ENCODE results near the gene SV2B.
A peak's percentile ranks its signal among the peaks of the same experiment; 100 is the strongest.

Gene SV2B

DNA sequence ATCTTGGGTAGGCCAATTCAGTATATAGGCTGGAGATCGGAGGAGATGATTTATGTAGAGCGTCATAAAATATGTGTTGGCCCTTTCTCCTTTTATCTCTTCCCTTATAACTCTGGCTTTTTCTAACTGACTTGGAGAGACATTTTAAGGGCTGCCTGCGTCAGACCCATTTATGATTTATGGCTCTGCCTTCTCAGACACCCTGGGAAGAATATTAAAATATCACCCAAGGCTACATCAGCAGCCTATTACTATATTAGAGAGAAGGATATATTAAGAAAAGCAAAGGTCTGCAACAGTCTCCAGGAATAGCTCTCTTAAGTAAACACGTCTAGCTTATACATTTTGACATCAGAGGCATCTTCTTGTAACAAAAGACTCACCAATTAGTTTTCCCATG is 179.4 kb downstream of the SV2B start:
- DNase-seq, result no peak

DNA sequence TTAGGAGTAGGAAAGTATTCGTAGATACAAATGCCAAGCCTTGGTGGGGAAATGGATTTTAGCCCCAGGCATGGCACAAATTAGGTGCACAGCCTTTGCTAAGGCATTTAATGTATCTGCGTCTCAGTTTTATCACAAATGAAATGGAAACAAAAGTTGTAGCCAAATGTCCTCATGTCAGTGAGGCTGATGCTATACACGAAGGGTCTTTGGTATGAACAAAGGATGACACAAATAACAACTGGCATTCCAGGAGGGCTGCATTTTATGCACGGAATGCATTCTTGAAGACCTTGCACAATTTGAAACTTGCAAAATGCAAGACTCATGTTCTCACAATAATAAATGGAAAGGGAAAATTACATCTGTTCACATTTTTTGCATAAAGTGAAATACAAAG is 181.9 kb downstream of the SV2B start:
- DNase-seq, result no peak

DNA sequence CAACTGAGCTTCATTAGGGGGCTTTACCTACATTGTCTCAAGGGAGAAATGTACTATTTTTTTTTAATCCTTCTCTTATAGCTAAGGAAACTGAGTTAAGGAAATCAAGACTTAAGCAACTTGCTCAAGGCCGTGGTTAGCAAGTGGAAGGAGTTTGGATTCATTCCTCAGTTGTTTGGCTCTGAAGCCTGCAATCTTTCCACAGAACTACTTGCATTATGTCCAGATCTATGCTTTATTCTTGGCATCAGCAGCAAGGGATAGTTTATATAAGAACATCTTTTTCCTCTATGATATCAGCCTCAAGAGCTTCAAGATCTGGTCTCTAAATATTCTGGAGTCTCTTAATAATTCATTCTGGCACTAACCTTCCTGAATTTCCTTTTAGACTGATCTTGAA is 182.4 kb downstream of the SV2B start:
- DNase-seq, result no peak

DNA sequence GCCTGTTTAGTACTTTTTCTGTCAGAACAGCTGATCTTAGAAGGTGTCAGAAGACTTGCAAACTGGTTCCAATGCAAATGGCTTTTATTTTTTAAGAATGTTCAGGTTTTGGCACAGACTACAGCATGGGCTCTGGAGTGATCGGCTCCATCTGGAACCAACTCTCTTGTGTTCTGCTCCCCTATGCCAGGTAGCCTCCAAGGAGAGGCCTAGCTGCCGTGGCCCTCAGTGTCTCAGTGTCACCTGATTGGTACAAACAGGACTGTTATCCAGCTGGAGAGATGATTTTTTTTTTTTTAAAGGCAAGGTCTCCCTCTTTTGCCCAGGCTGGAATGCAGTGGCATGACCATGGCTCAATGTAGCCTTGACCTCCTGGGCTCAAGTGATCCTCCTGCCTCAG is 183.1 kb downstream of the SV2B start:
- DNase-seq, result no peak

DNA sequence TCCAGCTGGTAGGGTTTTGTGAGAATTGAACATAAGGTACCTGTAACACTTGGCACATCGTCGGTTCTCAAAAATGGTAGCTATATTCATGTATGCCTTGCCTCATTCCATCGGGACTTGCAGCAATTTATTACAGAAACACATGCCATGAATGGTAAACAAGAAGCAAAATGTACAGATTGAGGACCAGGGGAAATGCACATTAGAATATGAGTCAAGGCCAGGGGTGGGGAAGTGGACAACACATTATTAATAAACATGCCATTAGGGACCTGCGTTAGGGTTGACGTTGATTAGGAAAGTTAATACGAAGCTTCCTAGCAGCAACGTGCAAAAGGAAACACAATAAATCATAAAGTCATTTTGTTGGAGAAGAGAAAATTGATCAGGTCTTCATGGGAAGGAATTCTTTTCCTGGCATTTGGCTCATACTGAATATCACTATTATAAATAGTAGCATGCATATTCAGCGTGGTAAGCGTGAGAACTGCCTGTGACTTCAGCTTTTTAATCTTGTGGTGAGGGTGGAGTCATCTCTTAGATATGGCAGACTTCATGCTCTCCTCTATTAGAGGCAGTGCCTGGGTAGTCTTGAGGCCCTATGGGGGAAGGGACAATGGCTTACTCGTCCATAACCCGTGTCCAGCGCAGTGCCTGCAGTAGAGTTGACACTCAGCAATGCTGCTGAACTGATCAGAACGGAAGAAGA is 184.9 kb downstream of the SV2B start:
- DNase-seq, result no peak

DNA sequence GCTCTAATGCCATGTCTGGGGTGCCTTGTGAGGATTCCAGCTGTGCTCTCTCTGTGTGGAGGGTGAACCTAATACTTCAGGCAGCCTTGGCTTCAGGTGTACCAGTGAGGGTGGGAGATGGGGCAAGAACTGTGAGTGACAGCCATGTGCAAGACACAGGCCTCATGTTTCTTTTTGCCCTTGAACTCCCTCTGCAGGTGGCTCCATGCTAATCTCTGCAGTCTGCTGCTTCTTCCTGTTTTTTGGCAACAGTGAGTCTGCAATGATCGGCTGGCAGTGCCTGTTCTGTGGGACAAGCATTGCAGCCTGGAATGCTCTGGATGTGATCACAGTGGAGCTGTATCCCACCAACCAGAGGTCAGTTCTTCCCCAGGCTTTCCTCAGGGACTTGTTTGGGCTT is 189.3 kb downstream of the SV2B start:
- no peak for DNase-seq

DNA sequence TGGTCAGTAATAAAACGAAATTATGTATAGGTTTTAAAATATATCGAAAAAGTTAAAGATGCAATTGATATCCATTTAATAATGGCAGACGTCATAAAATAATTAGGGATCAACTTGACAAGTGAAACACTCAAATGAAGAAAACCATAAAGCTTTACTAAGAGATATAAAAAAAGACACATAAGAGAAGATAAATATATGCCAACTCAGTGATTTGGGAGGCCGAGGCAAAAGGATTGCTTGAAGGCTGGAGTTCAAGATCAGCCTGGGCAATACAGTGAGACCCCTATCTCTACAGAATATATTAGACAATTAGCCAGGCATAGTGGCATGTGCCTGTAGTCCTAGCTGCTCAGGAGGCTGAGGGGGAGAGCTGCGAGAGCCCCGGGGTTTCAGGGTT is 190.5 kb downstream of the SV2B start:
- no peak for DNase-seq

DNA sequence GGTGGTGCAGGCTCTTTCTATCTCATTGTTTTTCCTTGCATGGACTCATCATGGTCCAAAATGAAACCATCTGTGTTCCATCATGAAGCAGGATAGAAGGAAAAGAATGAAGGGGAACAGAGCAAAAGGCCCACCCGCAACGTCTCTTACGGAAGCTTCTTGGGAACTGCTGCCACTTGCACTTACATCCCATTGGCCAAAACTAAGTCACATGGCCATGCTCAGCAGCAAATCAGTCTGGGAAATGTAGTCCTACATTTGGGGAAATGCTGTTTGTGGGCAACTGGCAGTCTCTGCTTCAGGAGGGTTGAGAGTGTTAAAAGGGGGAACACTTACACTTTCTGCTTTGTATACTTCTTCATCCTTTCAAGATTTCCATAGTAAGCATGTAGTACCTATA is 191.6 kb downstream of the SV2B start:
- DNase-seq, result peak; percentile 5

DNA sequence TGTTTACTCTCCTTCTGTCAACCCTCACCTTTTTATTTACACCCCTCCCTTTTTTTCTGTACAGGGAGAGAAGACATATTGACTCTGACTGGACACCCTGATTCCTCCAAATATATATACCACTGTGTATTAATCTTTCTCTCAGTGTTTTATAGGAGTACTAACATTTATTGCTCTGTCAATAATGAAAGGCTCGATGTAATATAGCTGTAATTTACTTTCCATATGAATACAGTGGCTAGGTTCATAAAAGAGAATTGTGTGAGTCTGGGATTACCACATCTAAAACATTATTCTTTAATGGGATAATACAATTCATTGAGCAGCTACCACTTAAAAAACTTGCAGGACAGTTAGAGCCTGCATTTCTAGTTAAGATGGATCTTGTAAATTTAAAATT is 194.3 kb downstream of the SV2B start:
- no peak for DNase-seq

DNA sequence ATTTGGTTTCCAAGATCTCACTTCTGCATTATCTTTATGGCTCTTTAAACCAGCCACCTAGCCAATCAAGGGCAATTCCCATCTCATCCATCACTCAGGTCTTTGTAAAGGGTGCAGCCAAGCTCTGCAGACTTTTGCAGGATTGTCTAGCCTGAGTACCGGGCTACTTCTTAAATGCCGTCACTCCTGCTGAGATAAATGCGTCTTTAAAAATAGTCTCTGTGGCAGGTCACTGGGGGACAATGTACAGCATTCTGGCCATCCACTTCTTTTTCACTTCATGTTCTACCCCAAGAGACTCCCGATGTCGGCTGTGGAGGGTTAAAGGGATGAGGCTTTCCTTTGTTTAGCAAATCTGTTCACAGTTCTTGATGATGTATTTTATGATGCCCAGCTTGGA is 194.7 kb downstream of the SV2B start:
- DNase-seq, result no peak

DNA sequence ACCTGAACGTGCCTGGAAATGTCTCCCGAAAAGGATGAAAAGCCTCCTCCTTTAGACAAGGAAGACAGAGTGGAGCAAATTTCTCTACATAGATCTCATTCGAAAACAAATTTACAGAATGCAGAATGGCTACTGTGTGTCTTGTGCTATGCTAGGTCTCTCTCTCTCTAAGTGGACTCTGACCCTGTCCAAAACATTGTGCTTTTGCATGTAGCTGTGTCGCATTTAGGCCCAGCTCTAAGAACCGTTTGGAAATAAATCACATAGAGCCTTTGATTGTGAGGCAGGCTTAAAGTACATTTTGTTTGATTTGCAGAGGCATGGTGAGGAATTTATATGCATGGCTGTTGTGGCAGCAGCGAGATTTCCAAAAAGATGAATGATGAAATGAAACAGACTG is 198.0 kb downstream of the SV2B start:
- no peak for DNase-seq

DNA sequence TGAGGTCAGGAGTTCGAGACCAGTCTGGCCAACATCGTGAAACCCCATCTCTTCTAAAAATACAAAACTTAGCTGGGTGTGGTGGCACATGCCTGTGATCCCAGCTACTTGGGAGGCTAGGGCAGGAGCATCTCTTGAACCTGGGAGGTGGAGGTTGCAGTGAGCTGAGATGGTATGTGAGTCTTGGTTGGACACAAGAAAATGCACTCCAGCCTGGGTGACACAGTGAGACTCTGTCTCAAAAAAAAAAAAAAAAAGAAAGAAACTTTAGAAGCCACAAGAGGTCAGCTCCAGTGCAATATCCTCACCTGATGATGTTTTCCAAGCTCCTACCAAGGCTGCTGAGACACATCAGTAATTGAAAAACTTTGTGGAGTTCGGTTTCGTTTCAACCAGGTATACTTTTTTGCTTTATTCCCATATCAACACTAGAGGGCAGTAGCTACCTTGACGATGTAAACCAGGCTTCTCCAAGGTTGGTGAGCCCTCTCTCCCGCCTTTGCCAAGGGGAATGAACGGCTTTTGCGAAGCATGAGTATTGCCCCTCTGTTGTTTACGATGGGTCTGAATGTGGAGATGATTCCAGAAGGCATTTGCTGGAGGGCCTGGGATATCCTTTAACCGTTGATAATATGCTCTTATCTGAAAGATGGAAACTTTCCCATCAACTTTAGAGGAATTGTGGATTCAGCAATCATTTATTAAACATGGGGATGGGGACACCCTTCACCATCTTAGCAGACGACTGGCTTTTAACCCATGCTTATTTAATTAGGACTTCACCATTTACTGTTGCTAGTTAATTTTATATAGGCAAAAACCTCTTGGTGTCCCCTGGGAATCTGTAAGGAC is 202.8 kb downstream of the SV2B start:
- DNase-seq, result peak; percentile 64

DNA sequence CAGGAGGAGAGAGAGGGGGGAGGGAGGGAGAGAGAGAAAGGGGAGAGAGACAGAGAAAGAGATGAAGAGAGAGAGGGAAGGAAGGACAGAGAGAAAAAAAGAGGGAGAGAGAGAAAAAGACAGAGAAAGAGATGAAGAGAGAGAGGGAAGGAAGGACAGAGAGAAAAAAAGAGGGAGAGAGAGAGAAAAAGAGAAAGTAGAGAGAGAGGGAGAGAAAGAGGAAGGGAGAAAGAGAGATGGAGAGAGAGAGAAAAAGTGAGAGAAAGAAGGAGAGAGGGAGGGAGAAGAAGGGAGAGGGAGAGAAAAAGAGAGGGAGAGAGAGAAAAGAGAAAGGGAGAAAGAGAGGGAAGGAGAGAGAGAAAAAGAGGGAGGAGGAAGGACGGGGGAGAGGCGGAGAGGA is 204.2 kb downstream of the SV2B start:
- DNase-seq, result no peak

DNA sequence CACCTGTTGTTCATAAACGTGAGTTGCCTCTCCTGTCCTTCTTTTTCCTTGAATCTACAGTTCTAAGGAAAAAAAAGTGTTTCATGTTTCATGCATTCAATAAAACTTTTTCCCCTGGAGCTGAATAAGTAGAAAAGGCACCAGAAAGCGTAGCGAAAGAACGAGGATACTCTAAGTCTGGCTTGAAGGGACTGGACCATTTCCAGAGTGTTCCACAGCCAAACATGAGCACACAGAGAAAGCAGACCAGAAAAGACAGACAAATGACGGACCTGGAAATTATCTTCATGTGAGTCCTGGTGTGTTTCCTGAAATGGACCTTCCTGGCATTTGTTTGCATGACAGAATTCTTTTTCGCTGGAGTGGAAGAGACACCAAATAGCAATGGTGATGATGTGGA is 204.7 kb downstream of the SV2B start:
- DNase-seq, result no peak

DNA sequence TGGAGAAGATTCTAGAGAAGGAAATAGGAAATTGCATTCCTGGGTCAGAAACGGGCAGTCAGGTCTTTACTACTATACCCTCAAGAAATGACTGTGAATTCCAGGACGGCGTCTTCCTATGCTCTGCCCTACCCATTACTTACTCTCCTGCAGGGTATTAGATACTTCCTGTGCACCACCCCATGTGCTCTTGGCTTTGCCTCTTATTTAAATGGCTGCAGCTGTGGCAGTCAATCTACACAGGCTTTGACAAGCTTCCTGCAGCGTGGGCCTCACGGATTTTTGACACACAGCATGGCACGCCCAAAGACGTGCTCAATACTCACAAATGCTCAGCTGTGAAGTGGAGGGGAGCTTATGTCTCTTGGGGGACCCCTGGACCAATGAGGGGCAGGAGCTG is 206.1 kb downstream of the SV2B start:
- DNase-seq, result no peak

DNA sequence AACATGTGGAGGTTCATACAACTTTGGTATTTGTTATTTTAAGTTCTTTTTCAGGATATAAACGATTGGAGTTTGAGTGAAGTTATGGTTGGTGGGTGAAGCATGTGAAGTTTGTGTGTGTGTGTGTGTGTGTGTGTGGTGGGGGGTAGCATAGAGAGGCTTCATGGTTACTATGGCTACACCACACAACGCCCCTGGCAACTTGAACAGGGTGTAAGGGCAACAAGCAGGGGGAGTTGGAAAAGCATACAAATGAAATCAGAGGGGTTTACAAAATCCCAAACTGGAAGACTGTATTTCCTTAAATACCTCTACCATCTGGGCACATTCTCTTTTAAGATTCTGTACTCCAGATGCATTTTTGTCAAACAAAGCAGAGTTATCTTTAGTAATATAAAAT is 207.5 kb downstream of the SV2B start:
- DNase-seq, result no peak

DNA sequence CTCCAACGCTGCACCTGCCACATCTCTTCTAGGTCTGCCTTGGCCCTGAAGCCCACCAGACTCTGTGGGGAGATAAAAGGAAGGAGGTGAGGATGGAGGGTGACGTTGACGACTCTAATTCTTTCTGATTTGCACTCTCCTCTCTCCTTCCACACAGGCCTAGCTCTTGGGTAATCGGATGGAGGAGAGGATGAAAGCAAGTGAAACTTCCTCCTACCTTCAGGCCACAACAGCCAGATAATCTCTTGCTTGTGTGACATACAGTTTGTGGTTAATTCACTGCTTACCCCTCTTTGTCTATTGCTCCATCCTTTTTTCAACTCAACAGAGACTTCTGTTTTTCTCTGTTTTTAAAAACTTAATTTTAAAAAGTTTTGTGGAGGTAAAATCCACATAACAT is 208.1 kb downstream of the SV2B start:
- peak; percentile 39 for DNase-seq

DNA sequence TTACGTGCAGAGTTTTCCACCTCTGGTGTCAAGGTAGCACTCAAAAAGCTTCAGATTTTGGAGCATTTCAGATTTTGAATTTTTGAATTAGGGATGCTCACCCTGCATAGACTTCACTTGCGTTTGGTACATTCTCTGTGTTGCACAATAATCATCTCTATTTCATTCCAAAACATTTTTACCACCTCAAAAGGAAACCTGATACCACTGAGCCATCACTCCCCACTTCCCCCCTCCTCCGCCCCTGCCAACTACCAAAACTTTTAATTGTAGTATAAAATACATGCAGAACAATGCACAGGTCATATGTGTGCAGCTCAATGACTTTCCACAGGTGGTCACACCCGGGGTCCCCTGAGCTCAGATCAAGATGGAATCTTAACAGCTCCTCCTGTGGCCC is 208.8 kb downstream of the SV2B start:
- DNase-seq, result peak; percentile 46

DNA sequence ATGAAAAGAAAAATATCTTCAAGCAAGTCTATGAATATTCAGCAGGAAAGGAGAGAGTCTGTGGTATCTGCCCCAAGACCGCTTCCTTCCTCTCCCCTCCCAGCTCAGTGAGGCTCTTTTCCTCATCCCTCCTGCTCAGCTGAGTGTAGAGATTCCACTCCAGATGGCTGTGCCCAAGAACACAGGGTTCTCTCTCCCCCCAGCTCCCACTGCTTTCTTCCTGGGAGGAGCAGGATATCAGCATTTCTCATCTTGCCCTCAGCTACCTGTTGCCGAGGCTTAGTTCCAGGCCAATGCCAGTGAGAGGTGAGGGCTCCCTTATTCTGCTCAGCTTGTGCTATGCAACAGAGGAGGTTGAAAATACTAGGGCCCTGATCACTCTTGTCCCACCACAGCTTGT is 211.9 kb downstream of the SV2B start:
- DNase-seq, result peak; percentile 18

DNA sequence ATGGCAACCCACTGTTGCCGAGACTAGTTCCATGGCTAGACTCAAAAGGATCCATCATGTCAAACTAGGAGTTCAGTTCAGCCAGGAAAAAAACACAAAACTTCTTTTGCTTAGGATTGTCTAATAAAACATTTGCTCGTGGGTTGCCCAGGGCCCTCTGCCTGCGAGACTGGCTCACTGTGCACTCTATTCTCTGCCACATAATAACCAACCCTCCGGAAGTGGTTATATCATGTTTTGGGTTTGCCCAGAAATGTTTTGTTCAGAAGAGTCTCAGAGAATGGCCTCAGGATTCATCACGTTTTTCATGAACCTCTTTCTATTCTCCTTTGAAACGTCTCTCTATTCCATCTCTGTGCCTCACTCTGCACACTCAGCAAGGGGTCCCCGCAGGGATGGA is 216.1 kb downstream of the SV2B start:
- no peak for DNase-seq

DNA sequence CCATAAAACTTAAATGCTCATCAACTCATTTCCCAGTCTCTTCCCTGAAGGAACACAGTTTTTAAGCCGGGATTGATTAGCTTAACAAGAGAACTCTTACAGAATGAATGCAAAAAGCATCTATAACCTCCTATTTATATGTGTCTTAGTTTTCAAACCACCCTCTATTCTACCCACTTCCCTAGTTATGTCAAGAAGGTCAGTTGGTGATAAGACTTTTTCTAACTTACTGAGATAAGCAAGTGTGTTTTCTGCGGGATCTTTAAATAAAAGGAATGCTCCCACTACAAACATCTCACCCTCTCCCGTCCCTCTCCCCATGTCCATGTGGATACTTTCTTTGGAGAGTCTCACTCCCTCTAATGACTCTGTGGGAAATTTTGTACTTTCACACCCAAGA is 218.5 kb downstream of the SV2B start:
- DNase-seq, result no peak

DNA sequence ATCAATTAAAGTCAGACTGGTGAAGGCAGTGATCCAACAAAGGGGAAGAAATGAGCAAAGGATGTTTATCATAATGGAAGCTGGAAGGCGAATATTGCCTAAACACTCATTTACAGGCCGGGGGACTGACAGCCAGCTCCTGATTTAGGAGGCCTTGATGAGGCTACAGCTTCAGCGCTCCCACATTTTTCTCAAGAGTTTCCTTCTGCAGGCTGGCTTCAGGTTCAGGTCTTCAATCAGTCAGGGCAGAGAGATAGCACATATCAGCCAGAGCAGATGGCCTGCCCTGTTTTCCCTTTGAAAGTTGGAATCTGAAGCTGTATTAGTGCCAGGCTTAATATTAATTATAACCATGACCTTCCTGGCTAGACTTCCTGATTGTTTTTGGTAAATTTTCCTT is 218.9 kb downstream of the SV2B start:
- DNase-seq, result no peak

DNA sequence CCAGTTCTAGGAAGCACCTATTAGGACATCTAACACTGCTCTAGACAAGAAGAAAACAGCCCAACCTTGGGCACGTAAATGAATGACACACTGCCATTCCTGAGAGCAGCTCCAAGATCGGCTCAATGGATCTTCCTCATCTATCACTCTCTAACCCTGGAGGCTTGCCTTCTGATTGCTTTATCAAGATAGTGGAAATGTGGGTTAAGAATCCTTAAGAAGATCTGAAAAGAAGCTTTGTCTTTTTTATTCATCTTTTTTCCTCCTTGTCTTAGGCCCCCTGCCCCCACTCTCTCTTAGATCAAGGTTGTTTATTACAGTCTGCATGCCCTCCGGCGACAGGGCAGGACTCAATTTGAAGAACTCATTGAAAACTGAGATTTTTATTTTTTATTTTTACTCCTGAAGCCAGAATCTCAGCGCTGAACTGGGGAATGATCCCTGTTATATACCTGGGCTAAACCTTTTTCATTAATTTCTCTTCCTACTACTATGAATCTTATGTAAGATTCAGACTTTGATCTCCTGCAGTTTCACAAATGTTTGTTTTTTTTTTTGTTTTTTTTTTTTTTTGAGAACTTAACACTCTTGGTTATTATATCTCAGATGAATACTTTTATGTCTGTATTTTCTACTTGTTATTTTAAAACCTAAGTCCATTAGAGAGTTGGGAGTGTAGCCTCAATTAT is 219.5 kb downstream of the SV2B start:
- DNase-seq, result no peak

DNA sequence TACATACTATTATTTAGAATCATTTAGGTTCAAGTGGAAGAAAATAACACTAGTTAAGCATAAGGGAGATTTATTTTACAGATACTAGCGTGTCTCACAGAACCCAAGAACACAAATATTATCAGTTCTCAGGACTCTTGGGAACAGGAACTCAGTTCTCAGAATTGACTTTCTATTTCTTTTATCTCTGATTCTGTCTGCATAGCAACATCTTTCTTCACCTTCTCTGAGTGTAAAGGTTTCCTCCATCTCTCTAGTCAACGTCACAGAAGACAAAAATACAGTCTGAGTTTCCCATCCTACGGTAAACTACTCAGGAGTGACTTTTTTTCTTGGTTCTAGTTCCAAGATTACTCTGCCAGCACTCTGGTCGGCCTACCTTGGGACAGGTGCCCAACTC is 220.0 kb downstream of the SV2B start:
- DNase-seq, result no peak
